ENCODE results near the gene UBA6.

GRCh38 chr4:67719953-67720617 lies 19.1 kb upstream of the UBA6 start:
- TF ChIP-seq CTCF (IDR thresholded peaks at IDR 0.05) (no peak), POLR2A (IDR thresholded peaks at IDR 0.05) (no peak)

Data from uterus (tissue), 2 donors.